Hematopoietic multipotent progenitor cell (in vitro differentiated cells): ENCODE results near the gene GJA10. TPM values are rescaled to one million over a fixed set of nuclear protein-coding genes. Genes with fewer than 3 reads are reported as not detected.

Source experiments
- DNase-seq, 3 donors: peaks; one replicate each; pipeline ENCODE4 v3.0.0-alpha.2; 2011 to 2015; ENCODE audit warnings: low read depth in 2 of 3, low spot score in 2 of 3
- small RNA-seq: library from RNA; depleted of rRNA; stranded (forward); fragments of <200 nt; gene quantifications from one replicate; pipeline ENCODE3, GENCODE V24; 2012
- total RNA-seq: library from RNA; depleted of rRNA; stranded (reverse); fragments of >200 nt; gene quantifications from one replicate; pipeline ENCODE4 v1.2.3, GENCODE V29; 2012

The GJA10 gene
- total RNA-seq, 1 donor = not detected

GRCh38 chr6:89942601-89943000 lies 48.3 kb downstream of the GJA10 start:
- no peak for DNase-seq

GRCh38 chr6:89944181-89944755 lies 50.0 kb downstream of the GJA10 start:
- DNase-seq = no peak

GRCh38 chr6:89944826-89945407 lies 50.6 kb downstream of the GJA10 start:
- no peak for DNase-seq

Small RNA genes lying within 50 kb of the gene (small RNA-seq; reads per million reads assigned to genes)
- not detected for gene RF00019

Other genes with a start within 250 kb of the GJA10 start
- 28.8 TPM for gene MDN1, start 74.7 kb upstream of the GJA10 start, total RNA-seq
- gene CASP8AP2, start 64.6 kb upstream of the GJA10 start, total RNA-seq = 7.0 TPM